ENCODE data around the gene THRAP3.

- peak in 1 of 2 donors; percentile 6 for TF ChIP-seq CTCF (IDR thresholded peaks at IDR 0.05; ENCODE audit: extremely low read depth in 1 of 2, insufficient read depth in 1 of 2, low read depth in 1 of 2, low read length in 2 of 2)
- TF ChIP-seq EZH2 (IDR thresholded peaks at IDR 0.05; ENCODE audit: borderline replicate concordance, low read depth, low read length, severe bottlenecking), result no peak
- peak; percentile 74 for TF ChIP-seq POLR2AphosphoS5 (IDR thresholded peaks at IDR 0.05; ENCODE audit: insufficient read depth, low read depth, low read length)
These were observed 127.2 kb downstream of the THRAP3 start for GRCh38 chr1:36351227-36351977.
